Mesothelial cell of epicardium (in vitro differentiated cells): ENCODE measurements around the gene SYNPO2. TPM values are rescaled to one million over a fixed set of nuclear protein-coding genes. Genes with fewer than 3 reads are reported as not detected.
A peak's percentile ranks its signal among the peaks of the same experiment; 100 is the strongest.

Experiments
- DNase-seq, 2 experiments: peaks; one replicate each; pipeline ENCODE4 v3.0.0; 2021; ENCODE audit warnings: low spot score in 2 of 2; ENCODE audit not compliant: unreplicated experiment in 2 of 2
- H3K27ac Mint-ChIP-seq: 2 replicates; pipeline ENCODE4 v1.8.0; 2021; ENCODE audit warnings: mixed read lengths
- H3K27me3 Mint-ChIP-seq: 2 replicates; pipeline ENCODE4 v1.8.0; 2021; ENCODE audit warnings: low read depth, mixed read lengths
- H3K36me3 Mint-ChIP-seq: 2 replicates; pipeline ENCODE4 v1.8.0; 2021; ENCODE audit warnings: mixed read lengths
- H3K4me1 Mint-ChIP-seq: 2 replicates; pipeline ENCODE4 v1.8.0; 2021; ENCODE audit warnings: mixed read lengths
- H3K4me3 Mint-ChIP-seq: 2 replicates; pipeline ENCODE4 v1.8.0; 2021; ENCODE audit warnings: mild to moderate bottlenecking, moderate library complexity, mixed read lengths
- H3K9me3 Mint-ChIP-seq: 2 replicates; pipeline ENCODE4 v1.8.0; 2021; ENCODE audit warnings: mixed read lengths
- CTCF ChIP-seq: fragments of 200-600 bp; sonication (generic); IDR thresholded peaks from one replicate; pipeline ENCODE4 v1.5.0; 2021; ENCODE audit warnings: antibody characterized with exemption; ENCODE audit not compliant: unreplicated experiment
- total RNA-seq: library from RNA; stranded (reverse); gene quantifications from 3 replicates; pipeline ENCODE4 v1.2.1, GENCODE V29; 2021

The SYNPO2 gene
- total RNA-seq, 1 donor from 2014 or later: 23.4 TPM

DNA sequence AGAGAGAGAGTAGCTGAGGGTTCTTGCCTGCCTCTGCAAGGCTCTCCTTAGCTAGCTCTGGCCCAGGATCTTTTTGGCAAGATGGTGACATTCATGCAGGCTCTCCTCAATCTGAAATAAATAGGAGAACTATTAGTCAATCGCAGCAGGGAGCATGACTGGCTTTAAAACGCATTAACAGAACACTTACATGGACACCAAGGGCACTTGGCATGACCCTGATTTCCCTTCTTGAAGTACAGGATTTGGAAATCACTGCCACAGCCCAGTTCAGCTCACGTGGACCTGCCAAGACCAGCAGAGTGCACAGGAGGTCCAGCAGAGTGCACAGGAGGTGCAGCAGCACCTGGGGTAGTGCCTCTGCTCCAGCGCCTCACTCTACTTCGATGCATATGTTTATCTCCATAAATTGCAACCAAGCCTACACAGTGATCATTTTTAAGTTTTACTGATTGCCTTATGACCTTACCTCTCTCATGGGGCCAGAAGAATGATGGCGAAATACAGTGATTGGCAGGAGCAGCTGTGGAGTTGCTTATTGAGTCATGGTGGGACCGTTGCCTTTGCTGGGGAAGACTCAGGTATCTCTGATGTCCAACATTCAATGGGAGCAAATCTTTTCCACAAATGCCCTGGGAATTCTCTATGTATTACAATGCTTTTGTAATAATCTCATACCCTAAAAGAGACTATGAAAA, 122.4 kb downstream of the SYNPO2 start:
- Mint-ChIP-seq H3K9me3 (no peaks in the 10 kb centered on the region), H3K4me3 (no peak overlapping the region), H3K4me1 (peaks cover 12% of the 10 kb centered on the region), H3K27ac (no peak overlapping the region), H3K27me3 (no peaks in the 10 kb centered on the region), H3K36me3 (no peaks in the 10 kb centered on the region)
- no peak for DNase-seq
- TF ChIP-seq CTCF: no peak

DNA sequence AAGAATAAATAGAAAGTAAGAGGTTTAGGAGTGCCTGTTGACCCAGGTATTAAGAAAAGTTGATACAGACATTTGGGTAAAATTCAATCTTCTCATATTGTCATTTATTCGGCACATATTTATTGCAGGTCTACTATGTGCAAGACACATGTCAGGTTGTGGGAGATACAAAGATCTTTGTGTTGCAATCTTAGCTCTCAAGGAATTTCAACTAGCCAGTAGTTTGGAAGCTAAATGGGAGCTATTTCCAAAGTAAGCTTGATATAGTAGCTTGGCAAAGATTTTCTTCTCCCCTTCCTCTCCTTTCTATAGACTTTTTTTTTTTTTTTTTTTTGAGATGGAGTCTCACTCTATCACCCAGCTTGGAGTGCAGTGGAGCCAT, 122.9 kb downstream of the SYNPO2 start:
- TF ChIP-seq CTCF: no peak
- no peak overlapping the region for H3K27ac Mint-ChIP-seq
- no peak overlapping the region for H3K4me3 Mint-ChIP-seq
- no peak for DNase-seq
- no peaks in the 10 kb centered on the region for H3K27me3 Mint-ChIP-seq
- H3K4me1 Mint-ChIP-seq: peaks cover 15% of the 10 kb centered on the region
- no peaks in the 10 kb centered on the region for H3K36me3 Mint-ChIP-seq
- no peaks in the 10 kb centered on the region for H3K9me3 Mint-ChIP-seq

DNA sequence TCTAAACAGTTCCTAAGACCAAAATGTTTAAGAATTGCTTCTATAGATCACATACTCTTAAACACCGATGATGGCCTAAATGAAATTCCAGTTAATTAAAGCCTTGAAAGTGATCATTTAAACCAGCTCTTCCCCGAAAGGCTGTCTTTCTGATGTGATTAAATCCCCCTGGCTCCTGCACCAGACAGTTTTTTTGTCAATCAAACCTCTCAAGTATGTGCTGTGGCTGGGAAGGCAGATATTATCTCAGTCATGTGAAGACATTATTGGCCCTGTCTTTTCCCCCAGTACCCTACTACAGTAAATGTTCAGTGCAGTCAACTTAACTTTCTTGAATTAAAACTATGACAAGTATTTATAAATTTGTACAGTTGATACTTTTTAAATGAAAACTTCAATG, 126.0 kb downstream of the SYNPO2 start:
- Mint-ChIP-seq H3K27ac (peak overlapping the region; percentile 76), H3K4me3 (no peak overlapping the region), H3K4me1 (peaks cover 31% of the 10 kb centered on the region), H3K27me3 (no peaks in the 10 kb centered on the region), H3K36me3 (peaks cover 4% of the 10 kb centered on the region), H3K9me3 (peaks cover 11% of the 10 kb centered on the region)
- DNase-seq: no peak
- no peak for TF ChIP-seq CTCF

- DNase-seq: no peak
- Mint-ChIP-seq H3K27ac (peak overlapping the region; percentile 98), H3K4me1 (peaks cover 42% of the 10 kb centered on the region), H3K9me3 (peaks cover 11% of the 10 kb centered on the region), H3K4me3 (no peak overlapping the region), H3K27me3 (no peaks in the 10 kb centered on the region), H3K36me3 (peaks cover 4% of the 10 kb centered on the region)
- no peak for TF ChIP-seq CTCF
Observed at GRCh38 chr4:119016636-119017035, 128.0 kb downstream of the SYNPO2 start.

DNA sequence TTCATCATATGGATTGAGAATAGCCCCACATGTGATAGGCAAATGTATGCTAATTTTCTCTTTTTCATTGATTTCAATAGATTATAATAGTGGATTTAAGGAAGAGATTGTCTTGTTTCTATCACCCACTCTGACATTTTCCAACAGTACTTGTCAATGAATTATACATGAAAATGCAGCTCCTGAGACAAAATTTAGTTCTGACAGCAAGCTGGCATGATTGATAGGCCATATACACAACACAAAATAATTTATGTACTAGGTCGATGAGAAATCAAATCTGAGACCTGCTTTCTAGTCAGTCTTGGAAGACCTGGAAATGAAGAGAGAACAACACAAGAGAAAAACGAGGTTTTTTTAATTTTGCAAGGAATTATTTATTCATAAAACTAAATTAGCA, 129.0 kb downstream of the SYNPO2 start:
- DNase-seq: no peak
- Mint-ChIP-seq H3K4me1 (peaks cover 48% of the 10 kb centered on the region), H3K27ac (peak overlapping the region; percentile 98), H3K4me3 (no peak overlapping the region), H3K36me3 (peaks cover 4% of the 10 kb centered on the region), H3K9me3 (peaks cover 11% of the 10 kb centered on the region), H3K27me3 (no peaks in the 10 kb centered on the region)
- no peak for TF ChIP-seq CTCF
